Measurements from ENCODE around the gene MCL1.

MCL1 gene

DNA sequence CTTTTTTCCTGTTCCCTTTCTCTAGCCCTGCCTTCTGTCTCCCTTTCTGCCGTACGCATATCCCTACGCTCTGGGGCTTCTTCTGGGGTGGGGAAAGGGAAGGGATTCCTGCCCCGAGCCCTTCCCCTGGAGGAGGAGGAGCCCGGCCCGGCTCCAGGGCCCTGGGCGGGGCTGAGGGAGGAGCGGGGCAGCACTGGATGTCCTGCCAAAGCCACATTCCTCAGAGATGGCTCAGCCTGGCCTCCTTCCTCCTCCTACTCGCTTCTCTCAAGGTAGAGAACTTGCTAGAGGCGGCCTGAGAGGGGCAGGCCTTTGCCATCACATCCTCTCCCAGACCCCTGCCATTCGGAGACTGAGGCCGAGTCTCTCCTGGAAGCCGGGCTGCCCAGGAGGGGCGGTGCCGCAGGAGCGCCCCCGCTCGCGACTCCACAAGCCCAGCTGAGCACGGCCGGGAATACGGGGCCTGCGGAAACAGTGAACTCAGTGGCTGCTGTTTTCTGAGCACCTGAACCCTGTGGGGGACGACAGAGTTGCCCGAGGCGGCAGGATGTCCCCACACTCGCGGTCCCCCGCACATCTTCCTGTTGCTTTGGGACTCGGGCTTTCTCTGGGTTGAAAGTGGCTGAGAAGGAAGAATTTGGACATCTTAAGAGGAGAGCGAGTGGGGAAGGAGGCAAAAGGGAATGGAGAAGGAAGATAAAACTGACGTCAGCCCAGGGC lies 18.0 kb downstream of the MCL1 start:
- TF ChIP-seq, protein P1, sequence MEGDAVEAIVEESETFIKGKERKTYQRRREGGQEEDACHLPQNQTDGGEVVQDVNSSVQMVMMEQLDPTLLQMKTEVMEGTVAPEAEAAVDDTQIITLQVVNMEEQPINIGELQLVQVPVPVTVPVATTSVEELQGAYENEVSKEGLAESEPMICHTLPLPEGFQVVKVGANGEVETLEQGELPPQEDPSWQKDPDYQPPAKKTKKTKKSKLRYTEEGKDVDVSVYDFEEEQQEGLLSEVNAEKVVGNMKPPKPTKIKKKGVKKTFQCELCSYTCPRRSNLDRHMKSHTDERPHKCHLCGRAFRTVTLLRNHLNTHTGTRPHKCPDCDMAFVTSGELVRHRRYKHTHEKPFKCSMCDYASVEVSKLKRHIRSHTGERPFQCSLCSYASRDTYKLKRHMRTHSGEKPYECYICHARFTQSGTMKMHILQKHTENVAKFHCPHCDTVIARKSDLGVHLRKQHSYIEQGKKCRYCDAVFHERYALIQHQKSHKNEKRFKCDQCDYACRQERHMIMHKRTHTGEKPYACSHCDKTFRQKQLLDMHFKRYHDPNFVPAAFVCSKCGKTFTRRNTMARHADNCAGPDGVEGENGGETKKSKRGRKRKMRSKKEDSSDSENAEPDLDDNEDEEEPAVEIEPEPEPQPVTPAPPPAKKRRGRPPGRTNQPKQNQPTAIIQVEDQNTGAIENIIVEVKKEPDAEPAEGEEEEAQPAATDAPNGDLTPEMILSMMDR (IDR thresholded peaks at IDR 0.05; ENCODE audit: low read depth, low read length, missing control alignments) = no peak
- peak; percentile 98 for DNase-seq (ENCODE audit: extremely low read depth, low read depth)
- peak overlapping the region; percentile 48 for H3K4me3 ChIP-seq (replicated peaks; ENCODE audit: low read depth, low read length)

DNA sequence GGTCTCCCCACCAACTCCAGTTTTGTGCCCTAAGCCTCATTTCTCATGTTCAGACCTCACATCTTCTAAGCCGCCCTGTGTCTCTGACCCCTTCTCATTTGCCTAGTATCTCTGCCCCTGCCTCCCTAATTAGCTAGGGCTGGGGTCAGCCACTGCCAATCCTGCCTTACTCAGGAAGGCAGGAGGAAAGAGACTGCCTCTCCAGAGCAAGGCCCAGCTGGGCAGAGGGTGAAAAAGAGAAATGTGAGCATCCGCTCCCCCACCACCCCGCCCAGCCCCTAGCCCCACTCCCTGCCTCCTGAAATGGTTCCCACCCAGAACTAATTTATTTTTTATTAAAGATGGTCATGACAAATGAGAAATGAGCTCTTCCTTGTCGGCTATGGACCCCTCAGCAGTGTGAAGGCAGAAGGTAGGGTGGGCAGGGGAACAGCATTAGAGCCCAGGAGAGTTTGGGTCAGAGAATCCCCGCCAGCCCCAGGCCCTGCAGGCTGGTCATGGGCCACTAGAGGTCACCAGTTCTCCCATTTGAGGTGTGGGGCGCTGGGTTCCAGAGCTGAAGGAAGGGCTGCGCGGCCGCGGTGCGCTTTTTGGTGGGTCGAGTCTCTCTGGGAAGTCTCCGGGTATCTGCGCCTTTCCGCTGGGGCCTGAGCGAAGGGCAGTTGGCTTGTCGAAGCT lies 18.7 kb downstream of the MCL1 start:
- TF ChIP-seq, protein P1 (IDR thresholded peaks at IDR 0.05; ENCODE audit: low read depth, low read length, missing control alignments) = peak; percentile 86
- peak; percentile 71 for DNase-seq (ENCODE audit: extremely low read depth, low read depth)
- peak overlapping the region; percentile 48 for H3K4me3 ChIP-seq (replicated peaks; ENCODE audit: low read depth, low read length)

DNA sequence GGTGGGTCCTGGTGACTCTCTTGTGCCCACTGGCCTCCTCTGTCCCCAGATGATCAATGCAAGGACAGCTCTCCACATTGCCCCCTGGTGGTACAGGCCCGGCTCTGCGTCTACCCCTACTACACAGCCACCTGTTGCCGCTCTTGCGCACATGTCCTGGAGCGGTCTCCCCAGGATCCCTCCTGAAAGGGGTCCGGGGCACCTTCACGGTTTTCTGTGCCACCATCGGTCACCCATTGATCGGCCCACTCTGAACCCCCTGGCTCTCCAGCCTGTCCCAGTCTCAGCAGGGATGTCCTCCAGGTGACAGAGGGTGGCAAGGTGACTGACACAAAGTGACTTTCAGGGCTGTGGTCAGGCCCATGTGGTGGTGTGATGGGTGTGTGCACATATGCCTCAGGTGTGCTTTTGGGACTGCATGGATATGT lies 19.4 kb downstream of the MCL1 start:
- TF ChIP-seq, protein P1 (IDR thresholded peaks at IDR 0.05; ENCODE audit: low read depth, low read length, missing control alignments) = peak; percentile 96
- H3K4me3 ChIP-seq (replicated peaks; ENCODE audit: low read depth, low read length) = no peak overlapping the region
- DNase-seq (ENCODE audit: extremely low read depth, low read depth) = no peak

DNA sequence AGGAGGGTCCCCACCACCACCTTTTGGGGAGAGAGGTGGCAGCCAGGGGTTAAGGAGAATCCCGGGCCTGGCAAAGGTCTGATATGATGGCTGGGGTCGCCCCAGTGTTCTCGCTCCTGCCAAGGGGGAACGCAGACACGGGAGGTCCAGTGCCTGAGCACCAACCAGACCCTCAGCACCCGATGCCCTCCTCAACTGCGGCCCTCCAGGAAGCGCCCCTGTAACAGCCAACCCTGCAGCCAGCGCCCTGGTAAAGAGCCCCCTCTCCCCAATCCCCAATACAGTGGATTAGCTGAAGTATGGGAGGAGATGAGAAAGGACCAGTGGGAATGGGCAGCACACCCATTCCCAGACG lies 19.8 kb downstream of the MCL1 start:
- H3K4me3 ChIP-seq (replicated peaks; ENCODE audit: low read depth, low read length) = no peak overlapping the region
- TF ChIP-seq, protein P1 (IDR thresholded peaks at IDR 0.05; ENCODE audit: low read depth, low read length, missing control alignments) = no peak
- no peak for DNase-seq (ENCODE audit: extremely low read depth, low read depth)

DNA sequence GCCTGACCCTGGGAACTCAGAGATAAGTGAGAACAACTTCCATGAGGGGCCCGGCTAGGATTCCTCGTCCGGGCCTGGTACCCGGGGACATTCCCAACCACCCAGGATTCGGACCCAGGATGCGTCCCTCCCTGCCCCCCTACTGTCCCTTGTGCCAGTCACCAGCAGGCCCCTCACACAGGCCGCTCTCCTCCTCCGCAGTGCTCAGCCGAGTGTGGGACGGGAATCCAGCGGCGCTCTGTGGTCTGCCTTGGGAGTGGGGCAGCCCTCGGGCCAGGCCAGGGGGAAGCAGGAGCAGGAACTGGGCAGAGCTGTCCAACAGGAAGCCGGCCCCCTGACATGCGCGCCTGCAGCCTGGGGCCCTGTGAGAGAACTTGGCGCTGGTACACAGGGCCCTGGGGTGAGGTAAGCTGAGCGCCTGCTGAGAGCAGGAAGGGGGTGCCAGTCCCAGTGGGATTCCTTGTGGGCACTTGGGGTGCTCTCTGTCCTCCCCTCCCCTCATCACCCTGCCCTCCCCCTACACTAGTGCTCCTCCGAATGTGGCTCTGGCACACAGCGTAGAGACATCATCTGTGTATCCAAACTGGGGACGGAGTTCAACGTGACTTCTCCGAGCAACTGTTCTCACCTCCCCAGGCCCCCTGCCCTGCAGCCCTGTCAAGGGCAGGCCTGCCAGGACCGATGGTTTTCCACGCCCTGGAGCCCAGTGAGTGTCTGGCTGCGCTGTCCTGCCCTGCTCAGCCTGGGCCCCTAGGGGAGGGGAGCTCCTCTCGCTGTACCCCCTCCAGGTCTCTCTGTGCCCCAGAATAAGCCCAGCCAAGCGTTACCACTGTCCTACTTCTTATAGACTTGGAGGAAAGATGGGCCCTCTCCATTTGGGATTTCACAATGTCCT lies 20.4 kb downstream of the MCL1 start:
- no peak overlapping the region for H3K4me3 ChIP-seq (replicated peaks; ENCODE audit: low read depth, low read length)
- DNase-seq (ENCODE audit: extremely low read depth, low read depth) = no peak
- TF ChIP-seq, protein P1 (IDR thresholded peaks at IDR 0.05; ENCODE audit: low read depth, low read length, missing control alignments) = no peak

DNA sequence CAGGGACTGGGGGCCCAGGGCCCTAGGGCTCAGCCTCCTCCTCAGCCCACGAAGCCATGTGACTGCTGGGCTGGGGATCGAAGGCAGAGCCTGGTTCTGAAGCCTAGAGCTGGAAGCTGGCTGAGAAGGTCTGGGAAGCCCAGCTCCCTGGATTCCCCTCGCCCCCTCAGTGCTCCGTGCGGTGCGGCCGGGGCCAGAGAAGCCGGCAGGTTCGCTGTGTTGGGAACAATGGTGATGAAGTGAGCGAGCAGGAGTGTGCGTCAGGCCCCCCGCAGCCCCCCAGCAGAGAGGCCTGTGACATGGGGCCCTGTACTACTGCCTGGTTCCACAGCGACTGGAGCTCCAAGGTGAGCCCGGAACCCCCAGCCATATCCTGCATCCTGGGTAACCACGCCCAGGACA lies 21.1 kb downstream of the MCL1 start:
- TF ChIP-seq, protein P1 (IDR thresholded peaks at IDR 0.05; ENCODE audit: low read depth, low read length, missing control alignments) = no peak
- H3K4me3 ChIP-seq (replicated peaks; ENCODE audit: low read depth, low read length) = no peak overlapping the region

More for the DNA sequence above, 21.1 kb downstream of the MCL1 start:
- DNase-seq (ENCODE audit: extremely low read depth, low read depth) = no peak
